Measurements from ENCODE around the gene RAB33B.

GRCh38 chr4:139511320-139511719 lies 57.4 kb downstream of the RAB33B start:
- TF ChIP-seq CTCF (IDR thresholded peaks at IDR 0.05) (no peak), POLR2A (IDR thresholded peaks at IDR 0.05) (no peak), POLR2AphosphoS5 (IDR thresholded peaks at IDR 0.05; ENCODE audit: insufficient read depth in 1 of 2, low read depth in 1 of 2) (no peak)

Data from vagina (tissue), 2 donors.